BJ (cell line): ENCODE results near the gene GLUL. TPM values are rescaled to one million over a fixed set of nuclear protein-coding genes. Genes with fewer than 3 reads are reported as not detected.

Experiments
- CTCF ChIA-PET: fragments of 350-600 bp; formaldehyde crosslinking; extraction: SDS; loops from one replicate; lab custom pipeline; 2021; ENCODE audit warnings: antibody characterized with exemption, inconsistent platforms; lab: Yijun Ruan, JAX
- POLR2A ChIA-PET: fragments of 300-600 bp; sonication (Branson Sonifier 250); formaldehyde crosslinking; extraction: SDS; loops from one replicate; lab custom pipeline; 2021; ENCODE audit warnings: antibody characterized with exemption; lab: Charles Lee
- DNase-seq: peaks from one replicate; pipeline ENCODE4 v3.0.0-alpha.2; 2011; ENCODE audit warnings: low read depth
- H3K27me3 ChIP-seq: 2 replicates; pipeline ENCODE4 v1.6.0; 2011; ENCODE audit warnings: low read length; ENCODE audit not compliant: control insufficient read depth, insufficient read depth
- H3K36me3 ChIP-seq: 2 replicates; pipeline ENCODE4 v1.5.1; 2011; ENCODE audit warnings: low read length; ENCODE audit not compliant: control insufficient read depth, insufficient read depth
- H3K4me3 ChIP-seq: 2 replicates; pipeline ENCODE4 v1.5.1; 2011; ENCODE audit warnings: low read depth, mild to moderate bottlenecking, control low read depth, low read length
- CTCF ChIP-seq: IDR thresholded peaks from 2 replicates; pipeline ENCODE4 v1.5.1; 2011; ENCODE audit warnings: low read depth, mild to moderate bottlenecking, control low read depth, inconsistent platforms, low read length, moderate library complexity; ENCODE audit not compliant: insufficient read depth
- polyA plus RNA-seq: library from polyadenylated mRNA; depleted of rRNA; stranded (reverse); fragments of >200 nt; gene quantifications from 2 replicates; pipeline ENCODE4 v1.2.3, GENCODE V29; 2011

The GLUL gene
- polyA plus RNA-seq, 1 experiment = 494 TPM

GRCh38 chr1:182385885-182386853 lies 5.4 kb downstream of the GLUL start:
- CTCF ChIA-PET = interaction anchor here (1.9 kb wide), 1 partner anchor 243 kb away, joined by 7 read pairs; no protein-coding TSS in a partner anchor
- POLR2A ChIA-PET = no interaction called here
- H3K36me3 ChIP-seq = peaks cover 33% of the 10 kb centered on the region

GRCh38 chr1:182384387-182384960 lies 7.1 kb downstream of the GLUL start:
- no peak for DNase-seq
- Histone ChIP-seq H3K4me3 (no peak overlapping the region), H3K27me3 (no peaks in the 10 kb centered on the region), H3K36me3 (peaks cover 33% of the 10 kb centered on the region)
- no peak for TF ChIP-seq CTCF
- CTCF ChIA-PET = interaction anchor here (1.1 kb wide), 1 partner anchor 299 kb away, joined by 3 read pairs; no protein-coding TSS in a partner anchor
- POLR2A ChIA-PET = no interaction called here

More at GRCh38 chr1:182385885-182386853, 5.4 kb downstream of the GLUL start:
- no peak for TF ChIP-seq CTCF
- no peak for DNase-seq
- no peak overlapping the region for H3K4me3 ChIP-seq
- no peaks in the 10 kb centered on the region for H3K27me3 ChIP-seq

GRCh38 chr1:182383934-182384333 lies 7.7 kb downstream of the GLUL start:
- ChIA-PET POLR2A (no interaction called here), CTCF (interaction anchor here (1.1 kb wide), 1 partner anchor 299 kb away, joined by 3 read pairs; no protein-coding TSS in a partner anchor)
- no peak for DNase-seq
- TF ChIP-seq CTCF = no peak
- no peaks in the 10 kb centered on the region for H3K27me3 ChIP-seq
- H3K4me3 ChIP-seq = no peak overlapping the region
- H3K36me3 ChIP-seq = peaks cover 33% of the 10 kb centered on the region

- TF ChIP-seq CTCF = no peak
- ChIA-PET POLR2A (no interaction called here), CTCF (interaction anchor here (1.1 kb wide), 1 partner anchor 298 kb away, joined by 3 read pairs; no protein-coding TSS in a partner anchor)
- Histone ChIP-seq H3K27me3 (no peaks in the 10 kb centered on the region), H3K4me3 (no peak overlapping the region), H3K36me3 (peaks cover 31% of the 10 kb centered on the region)
- DNase-seq = no peak
Measured at GRCh38 chr1:182383037-182383661, 8.4 kb downstream of the GLUL start.
